ENCODE data around the gene CAMKK2. TPM values are rescaled to one million over a fixed set of nuclear protein-coding genes. Genes with fewer than 3 reads are reported as not detected.

Gene CAMKK2
- total and polyA plus RNA-seq, 9 of the 15 experiments (the other 6 are each of a cell fraction or from before 2014, with no cell fraction given): 4.3 to 32.0 (median 18.2) TPM

- TF ChIP-seq CC2D1A (IDR thresholded peaks at IDR 0.05) (no peak), NCOR1 (IDR thresholded peaks at IDR 0.05) (peak; percentile 57), TEAD4 (IDR thresholded peaks at IDR 0.05; ENCODE audit: low read length) (peak; percentile 70), TEAD4 (CRISPR knock-in tag; IDR thresholded peaks at IDR 0.05; ENCODE audit: borderline replicate concordance) (no peak), CTBP1 (IDR thresholded peaks at IDR 0.05; ENCODE audit: borderline replicate concordance) (peak; percentile 49; the same call in 1 of the 2 replicates), KLF16 (IDR thresholded peaks at IDR 0.05) (peak; percentile 31; the same call in 1 of the 2 replicates), TRIM24 (IDR thresholded peaks at IDR 0.05) (peak; percentile 15 to 50; a peak in 1 of 4 replicates), CBFA2T3 (IDR thresholded peaks at IDR 0.05) (peak; percentile 83), RB1 (IDR thresholded peaks at IDR 0.05; ENCODE audit: low read depth) (no peak), TAL1 (IDR thresholded peaks at IDR 0.05) (peak; percentile 77), PHB2 (IDR thresholded peaks at IDR 0.05; ENCODE audit: low read depth) (no peak), ARID1B (IDR thresholded peaks at IDR 0.05) (peak; percentile 82), USF2 (CRISPR knock-in tag; IDR thresholded peaks at IDR 0.05) (no peak), ZBTB33 (CRISPR knock-in tag; IDR thresholded peaks at IDR 0.05) (peak; percentile 43; the same call in 1 of the 2 replicates), EP300 (IDR thresholded peaks at IDR 0.05; ENCODE audit: low read length) (peak; percentile 47; the same call in 1 of the 2 replicates), CBFA2T2 (conservative IDR thresholded peaks at IDR 0.05) (peak; percentile 77), MYNN (IDR thresholded peaks at IDR 0.05) (peak; percentile 57; the same call in 1 of the 2 replicates), MYNN (CRISPR knock-in tag; IDR thresholded peaks at IDR 0.05) (no peak), POLR2AphosphoS5 (IDR thresholded peaks at IDR 0.05; ENCODE audit: control insufficient read depth, insufficient read depth, low read depth, low read length) (0 out of 2 replicates have a peak, but pooled peaks have one; percentile 24)
- TF ChIP-seq, protein P1, sequence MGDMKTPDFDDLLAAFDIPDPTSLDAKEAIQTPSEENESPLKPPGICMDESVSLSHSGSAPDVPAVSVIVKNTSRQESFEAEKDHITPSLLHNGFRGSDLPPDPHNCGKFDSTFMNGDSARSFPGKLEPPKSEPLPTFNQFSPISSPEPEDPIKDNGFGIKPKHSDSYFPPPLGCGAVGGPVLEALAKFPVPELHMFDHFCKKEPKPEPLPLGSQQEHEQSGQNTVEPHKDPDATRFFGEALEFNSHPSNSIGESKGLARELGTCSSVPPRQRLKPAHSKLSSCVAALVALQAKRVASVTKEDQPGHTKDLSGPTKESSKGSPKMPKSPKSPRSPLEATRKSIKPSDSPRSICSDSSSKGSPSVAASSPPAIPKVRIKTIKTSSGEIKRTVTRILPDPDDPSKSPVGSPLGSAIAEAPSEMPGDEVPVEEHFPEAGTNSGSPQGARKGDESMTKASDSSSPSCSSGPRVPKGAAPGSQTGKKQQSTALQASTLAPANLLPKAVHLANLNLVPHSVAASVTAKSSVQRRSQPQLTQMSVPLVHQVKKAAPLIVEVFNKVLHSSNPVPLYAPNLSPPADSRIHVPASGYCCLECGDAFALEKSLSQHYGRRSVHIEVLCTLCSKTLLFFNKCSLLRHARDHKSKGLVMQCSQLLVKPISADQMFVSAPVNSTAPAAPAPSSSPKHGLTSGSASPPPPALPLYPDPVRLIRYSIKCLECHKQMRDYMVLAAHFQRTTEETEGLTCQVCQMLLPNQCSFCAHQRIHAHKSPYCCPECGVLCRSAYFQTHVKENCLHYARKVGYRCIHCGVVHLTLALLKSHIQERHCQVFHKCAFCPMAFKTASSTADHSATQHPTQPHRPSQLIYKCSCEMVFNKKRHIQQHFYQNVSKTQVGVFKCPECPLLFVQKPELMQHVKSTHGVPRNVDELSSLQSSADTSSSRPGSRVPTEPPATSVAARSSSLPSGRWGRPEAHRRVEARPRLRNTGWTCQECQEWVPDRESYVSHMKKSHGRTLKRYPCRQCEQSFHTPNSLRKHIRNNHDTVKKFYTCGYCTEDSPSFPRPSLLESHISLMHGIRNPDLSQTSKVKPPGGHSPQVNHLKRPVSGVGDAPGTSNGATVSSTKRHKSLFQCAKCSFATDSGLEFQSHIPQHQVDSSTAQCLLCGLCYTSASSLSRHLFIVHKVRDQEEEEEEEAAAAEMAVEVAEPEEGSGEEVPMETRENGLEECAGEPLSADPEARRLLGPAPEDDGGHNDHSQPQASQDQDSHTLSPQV (IDR thresholded peaks at IDR 0.05): 0 out of 2 replicates have a peak, but pooled peaks have one; percentile 48
- TF ChIP-seq, protein P2, sequence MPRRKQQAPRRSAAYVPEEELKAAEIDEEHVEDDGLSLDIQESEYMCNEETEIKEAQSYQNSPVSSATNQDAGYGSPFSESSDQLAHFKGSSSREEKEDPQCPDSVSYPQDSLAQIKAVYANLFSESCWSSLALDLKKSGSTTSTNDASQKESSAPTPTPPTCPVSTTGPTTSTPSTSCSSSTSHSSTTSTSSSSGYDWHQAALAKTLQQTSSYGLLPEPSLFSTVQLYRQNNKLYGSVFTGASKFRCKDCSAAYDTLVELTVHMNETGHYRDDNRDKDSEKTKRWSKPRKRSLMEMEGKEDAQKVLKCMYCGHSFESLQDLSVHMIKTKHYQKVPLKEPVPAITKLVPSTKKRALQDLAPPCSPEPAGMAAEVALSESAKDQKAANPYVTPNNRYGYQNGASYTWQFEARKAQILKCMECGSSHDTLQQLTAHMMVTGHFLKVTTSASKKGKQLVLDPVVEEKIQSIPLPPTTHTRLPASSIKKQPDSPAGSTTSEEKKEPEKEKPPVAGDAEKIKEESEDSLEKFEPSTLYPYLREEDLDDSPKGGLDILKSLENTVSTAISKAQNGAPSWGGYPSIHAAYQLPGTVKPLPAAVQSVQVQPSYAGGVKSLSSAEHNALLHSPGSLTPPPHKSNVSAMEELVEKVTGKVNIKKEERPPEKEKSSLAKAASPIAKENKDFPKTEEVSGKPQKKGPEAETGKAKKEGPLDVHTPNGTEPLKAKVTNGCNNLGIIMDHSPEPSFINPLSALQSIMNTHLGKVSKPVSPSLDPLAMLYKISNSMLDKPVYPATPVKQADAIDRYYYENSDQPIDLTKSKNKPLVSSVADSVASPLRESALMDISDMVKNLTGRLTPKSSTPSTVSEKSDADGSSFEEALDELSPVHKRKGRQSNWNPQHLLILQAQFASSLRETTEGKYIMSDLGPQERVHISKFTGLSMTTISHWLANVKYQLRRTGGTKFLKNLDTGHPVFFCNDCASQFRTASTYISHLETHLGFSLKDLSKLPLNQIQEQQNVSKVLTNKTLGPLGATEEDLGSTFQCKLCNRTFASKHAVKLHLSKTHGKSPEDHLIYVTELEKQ (CRISPR knock-in tag; IDR thresholded peaks at IDR 0.05): no peak
Measured at GRCh38 chr12:121189619-121190155, 106.8 kb downstream of the CAMKK2 start (continued).

All from K562 (cell line).